ENCODE data around the gene VSTM1.

DNA sequence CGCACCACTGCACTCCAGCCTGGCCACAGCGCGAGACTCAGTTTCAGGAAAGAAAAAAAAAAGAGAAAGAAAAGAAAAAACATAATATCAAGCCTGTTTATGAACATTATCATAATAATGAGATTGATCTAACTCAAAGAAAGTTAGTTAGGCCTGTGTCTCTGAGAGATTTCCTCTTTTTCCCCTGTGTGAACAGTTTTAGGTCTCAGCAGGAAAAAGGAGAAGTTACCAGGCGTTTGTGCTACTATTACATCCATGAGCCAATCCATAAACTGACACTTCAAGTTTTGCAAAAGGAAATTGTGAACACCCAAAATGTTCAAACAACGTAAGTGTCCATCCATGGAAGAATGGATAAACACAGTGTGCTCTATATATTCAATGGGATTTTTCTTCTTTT is 13.6 kb upstream of the VSTM1 start:
- TF ChIP-seq CTCF (IDR thresholded peaks at IDR 0.05): no peak
- no peak for TF ChIP-seq POLR2A (IDR thresholded peaks at IDR 0.05)

All from gastroesophageal sphincter (tissue), 3 donors.